ENCODE results near the gene ZNF438. TPM values are rescaled to one million over a fixed set of nuclear protein-coding genes. Genes with fewer than 3 reads are reported as not detected.

The ZNF438 gene
- total and polyA plus RNA-seq, 8 donors, result 9.6 to 20.1 (median 10.7) TPM

GRCh38 chr10:30806850-30807249 is 224.8 kb downstream of the ZNF438 start:
- no peak for ATAC-seq

GRCh38 chr10:30805061-30805460 is 226.6 kb downstream of the ZNF438 start:
- no peaks in the 10 kb centered on the region for H3K27me3 ChIP-seq
- no peak overlapping the region for H3K27ac ChIP-seq
- DNase-seq, result no peak
- no peak overlapping the region for H3K4me3 ChIP-seq
- intact Hi-C loops (cut with DNase I), result no loop called here
- H3K36me3 ChIP-seq, result no peaks in the 10 kb centered on the region
- no peaks in the 10 kb centered on the region for H3K9me3 ChIP-seq
- peak; percentile 8 for ATAC-seq
- no peaks in the 10 kb centered on the region for H3K4me1 ChIP-seq
- no peak for TF ChIP-seq CTCF (IDR thresholded peaks at IDR 0.05)

More at GRCh38 chr10:30806850-30807249, 224.8 kb downstream of the ZNF438 start:
- Histone ChIP-seq H3K27ac (no peak overlapping the region), H3K4me1 (peaks cover 6% of the 10 kb centered on the region in 2 donors), H3K9me3 (no peaks in the 10 kb centered on the region), H3K36me3 (no peaks in the 10 kb centered on the region), H3K27me3 (no peaks in the 10 kb centered on the region), H3K4me3 (no peak overlapping the region)
- intact Hi-C loops (cut with DNase I), result no loop called here
- DNase-seq, result peak in 1 of 4 donors; percentile 35
- no peak for TF ChIP-seq CTCF (IDR thresholded peaks at IDR 0.05)

GRCh38 chr10:30804478-30805055 is 227.1 kb downstream of the ZNF438 start:
- no peaks in the 10 kb centered on the region for H3K27me3 ChIP-seq
- no peaks in the 10 kb centered on the region for H3K9me3 ChIP-seq
- no peak for TF ChIP-seq CTCF (IDR thresholded peaks at IDR 0.05)
- ATAC-seq, result peak; percentile 68
- intact Hi-C loops (cut with DNase I), result no loop called here
- peak in 2 of 4 donors; percentile 68 to 75 for DNase-seq
- peak overlapping the region in 1 of 2 donors; percentile 64 for H3K27ac ChIP-seq
- H3K36me3 ChIP-seq, result no peaks in the 10 kb centered on the region
- no peak overlapping the region for H3K4me3 ChIP-seq
- H3K4me1 ChIP-seq, result no peaks in the 10 kb centered on the region

- H3K27ac ChIP-seq, result peak overlapping the region in 1 of 2 donors; percentile 64
- ATAC-seq (peak; percentile 42), DNase-seq (no peak)
- no peaks in the 10 kb centered on the region for H3K36me3 ChIP-seq
- no peaks in the 10 kb centered on the region for H3K9me3 ChIP-seq
- no peak for TF ChIP-seq CTCF (IDR thresholded peaks at IDR 0.05)
- intact Hi-C loops (cut with DNase I), result no loop called here
- no peaks in the 10 kb centered on the region for H3K4me1 ChIP-seq
- no peaks in the 10 kb centered on the region for H3K27me3 ChIP-seq
- H3K4me3 ChIP-seq, result no peak overlapping the region
Measured at GRCh38 chr10:30803892-30804322, 227.8 kb downstream of the ZNF438 start.

GRCh38 chr10:30803058-30803457 is 228.6 kb downstream of the ZNF438 start:
- Histone ChIP-seq H3K9me3 (no peaks in the 10 kb centered on the region), H3K4me3 (no peak overlapping the region), H3K27ac (no peak overlapping the region), H3K36me3 (no peaks in the 10 kb centered on the region), H3K4me1 (no peaks in the 10 kb centered on the region), H3K27me3 (no peaks in the 10 kb centered on the region)
- intact Hi-C loops (cut with DNase I), result no loop called here
- TF ChIP-seq CTCF (IDR thresholded peaks at IDR 0.05), result no peak
- ATAC-seq (no peak), DNase-seq (no peak)

Measured in left lung (tissue), 10 donors.